ENCODE data around the gene AP2S1.

GRCh38 chr19:46809534-46810272, 40.9 kb downstream of the AP2S1 start:
- TF ChIP-seq CTCF (IDR thresholded peaks at IDR 0.05) (no peak), POLR2A (IDR thresholded peaks at IDR 0.05) (no peak)
